ENCODE results near the gene RNU6-9.

DNA sequence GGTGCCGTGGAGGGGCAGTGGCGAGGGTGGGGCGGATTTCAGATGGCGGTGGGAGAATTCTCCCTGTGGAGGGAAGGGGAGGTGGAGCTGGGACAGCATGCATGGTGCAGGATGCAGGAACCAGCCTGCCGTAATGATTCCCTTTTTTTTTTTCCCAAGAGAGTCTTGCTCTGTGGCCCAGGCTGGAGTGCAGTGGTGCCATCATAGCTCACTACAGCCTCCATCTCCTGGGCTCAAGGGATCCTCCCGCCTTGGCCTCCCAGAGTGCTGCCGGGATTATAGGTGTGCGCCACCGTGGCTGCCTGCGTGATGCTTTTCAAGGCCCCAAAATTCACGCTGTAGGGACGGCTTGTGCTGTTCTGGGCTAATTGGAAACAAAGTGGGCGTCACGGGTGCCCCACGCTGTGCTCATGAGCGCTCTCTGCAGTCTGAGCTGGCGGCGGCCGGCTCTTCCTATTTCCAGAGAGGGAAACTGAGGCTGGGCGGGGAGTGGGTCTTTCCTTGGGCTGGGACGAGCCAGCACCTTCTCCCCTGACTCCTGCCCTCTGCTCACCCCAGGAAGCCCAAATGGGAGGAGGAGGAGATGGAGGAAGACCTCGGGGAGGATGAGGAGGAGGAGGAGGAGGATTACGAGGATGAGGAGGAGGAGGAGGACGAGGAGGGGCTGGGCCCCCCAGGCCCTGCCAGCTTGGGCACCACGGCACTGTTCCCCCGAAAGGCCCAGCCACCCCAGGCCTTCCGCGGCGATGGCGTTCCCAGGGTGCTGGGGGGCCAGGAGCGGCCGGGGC is 38.8 kb downstream of the RNU6-9 start:
- no peak for TF ChIP-seq POLR2A (IDR thresholded peaks at IDR 0.05)
- TF ChIP-seq, protein P1, sequence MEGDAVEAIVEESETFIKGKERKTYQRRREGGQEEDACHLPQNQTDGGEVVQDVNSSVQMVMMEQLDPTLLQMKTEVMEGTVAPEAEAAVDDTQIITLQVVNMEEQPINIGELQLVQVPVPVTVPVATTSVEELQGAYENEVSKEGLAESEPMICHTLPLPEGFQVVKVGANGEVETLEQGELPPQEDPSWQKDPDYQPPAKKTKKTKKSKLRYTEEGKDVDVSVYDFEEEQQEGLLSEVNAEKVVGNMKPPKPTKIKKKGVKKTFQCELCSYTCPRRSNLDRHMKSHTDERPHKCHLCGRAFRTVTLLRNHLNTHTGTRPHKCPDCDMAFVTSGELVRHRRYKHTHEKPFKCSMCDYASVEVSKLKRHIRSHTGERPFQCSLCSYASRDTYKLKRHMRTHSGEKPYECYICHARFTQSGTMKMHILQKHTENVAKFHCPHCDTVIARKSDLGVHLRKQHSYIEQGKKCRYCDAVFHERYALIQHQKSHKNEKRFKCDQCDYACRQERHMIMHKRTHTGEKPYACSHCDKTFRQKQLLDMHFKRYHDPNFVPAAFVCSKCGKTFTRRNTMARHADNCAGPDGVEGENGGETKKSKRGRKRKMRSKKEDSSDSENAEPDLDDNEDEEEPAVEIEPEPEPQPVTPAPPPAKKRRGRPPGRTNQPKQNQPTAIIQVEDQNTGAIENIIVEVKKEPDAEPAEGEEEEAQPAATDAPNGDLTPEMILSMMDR (IDR thresholded peaks at IDR 0.05), result no peak
